ENCODE data around the gene GRAMD2B. TPM values are rescaled to one million over a fixed set of nuclear protein-coding genes. Genes with fewer than 3 reads are reported as not detected.
"Not testable (repeated sequence)": the region's sequence is repeated elsewhere in the genome, so short reads cannot be mapped to it uniquely, and the experiment has no call there.

Gene GRAMD2B
- total and polyA plus RNA-seq, 2 experiments from 2014 or later, result 18.9 to 32.5 TPM

DNA sequence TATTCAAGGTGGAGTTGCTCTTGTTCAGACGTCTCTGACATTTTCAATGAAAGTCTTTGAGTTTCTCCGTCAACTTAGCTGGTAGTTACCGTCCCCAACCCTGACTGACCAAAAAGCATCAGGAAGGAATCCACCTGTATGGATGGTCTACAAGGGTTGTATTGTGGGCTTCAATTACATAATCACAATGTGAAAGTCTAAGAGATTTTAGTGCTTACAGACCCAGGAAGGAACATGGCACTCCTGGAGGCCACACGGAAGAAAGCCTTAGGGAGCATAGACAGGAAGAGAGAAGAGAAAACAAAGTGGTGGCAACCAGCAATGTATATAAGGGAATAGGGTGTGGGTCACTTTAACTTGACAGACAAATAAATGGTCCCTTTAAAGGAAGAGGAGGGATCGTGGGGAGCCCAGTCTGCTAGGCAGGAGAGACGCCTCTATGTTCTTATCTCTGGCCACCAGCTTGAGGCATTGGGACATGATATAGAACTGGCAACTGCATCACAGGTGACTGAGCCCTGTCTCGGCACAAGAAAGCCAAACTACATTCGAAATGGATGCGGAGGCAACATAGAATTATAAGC is 91.4 kb downstream of the GRAMD2B start:
- H3K4me2 ChIP-seq, result no peak overlapping the region
- no peaks in the 10 kb centered on the region for H3K79me2 ChIP-seq
- no peaks in the 10 kb centered on the region for H3K36me3 ChIP-seq (replicated peaks; ENCODE audit: insufficient read depth, low read depth)
- 81% methylated on average over 9 of the region's 9 CpGs for WGBS (ENCODE audit: low lambda C conversion rate, missing lambda C conversion rate)
- H3K27me3 ChIP-seq, result no peaks in the 10 kb centered on the region
- H3K9me3 ChIP-seq (ENCODE audit: low read depth), result no peaks in the 10 kb centered on the region
- no peaks in the 10 kb centered on the region for H4K20me1 ChIP-seq (ENCODE audit: insufficient read depth, poor library complexity, severe bottlenecking)
- no peaks in the 10 kb centered on the region for H3K9me2 ChIP-seq (replicated peaks; ENCODE audit: insufficient read depth)
- no peak overlapping the region for H3K4me3 ChIP-seq
- TF ChIP-seq CTCF (IDR thresholded peaks at IDR 0.05; ENCODE audit: poor library complexity) (no peak), EZH2 (IDR thresholded peaks at IDR 0.05; ENCODE audit: borderline replicate concordance) (no peak), EZH2phosphoT487 (IDR thresholded peaks at IDR 0.05; ENCODE audit: low read depth, severe bottlenecking, unreplicated experiment) (no peak)
- peaks cover 3% of the 10 kb centered on the region for H3K4me1 ChIP-seq (ENCODE audit: insufficient read depth)
- H2AFZ ChIP-seq, result no peak overlapping the region
- no peak for DNase-seq (ENCODE audit: low spot score)
- no peak overlapping the region for H3K27ac ChIP-seq

- Histone ChIP-seq H3K4me3 (no peak overlapping the region), H3K4me2 (no peak overlapping the region), H3K4me1 (ENCODE audit: insufficient read depth) (peaks cover 9% of the 10 kb centered on the region), H3K9me2 (replicated peaks; ENCODE audit: insufficient read depth) (no peaks in the 10 kb centered on the region), H2AFZ (no peak overlapping the region), H4K20me1 (ENCODE audit: insufficient read depth, poor library complexity, severe bottlenecking) (no peaks in the 10 kb centered on the region), H3K9me3 (ENCODE audit: low read depth) (no peaks in the 10 kb centered on the region), H3K79me2 (no peaks in the 10 kb centered on the region), H3K27me3 (no peaks in the 10 kb centered on the region), H3K36me3 (replicated peaks; ENCODE audit: insufficient read depth, low read depth) (no peaks in the 10 kb centered on the region), H3K27ac (no peak overlapping the region)
- DNase-seq (ENCODE audit: low spot score), result no peak
- TF ChIP-seq CTCF (IDR thresholded peaks at IDR 0.05; ENCODE audit: poor library complexity), result no peak
- no peak for TF ChIP-seq EZH2 (IDR thresholded peaks at IDR 0.05; ENCODE audit: borderline replicate concordance)
Observed at GRCh38 chr5:126515337-126515736, 92.1 kb downstream of the GRAMD2B start.

GRCh38 chr5:126516133-126516532 is 92.9 kb downstream of the GRAMD2B start:
- 50% methylated on average over 1 of the region's 1 CpG for WGBS (ENCODE audit: low lambda C conversion rate, missing lambda C conversion rate)
- H4K20me1 ChIP-seq (ENCODE audit: insufficient read depth, poor library complexity, severe bottlenecking), result no peaks in the 10 kb centered on the region
- DNase-seq (ENCODE audit: low spot score), result peak; percentile 38
- H3K27me3 ChIP-seq, result no peaks in the 10 kb centered on the region
- H3K4me2 ChIP-seq, result no peak overlapping the region
- H3K9me2 ChIP-seq (replicated peaks; ENCODE audit: insufficient read depth), result no peaks in the 10 kb centered on the region
- no peaks in the 10 kb centered on the region for H3K9me3 ChIP-seq (ENCODE audit: low read depth)
- H3K27ac ChIP-seq, result no peak overlapping the region
- no peaks in the 10 kb centered on the region for H3K79me2 ChIP-seq
- no peak overlapping the region for H2AFZ ChIP-seq
- no peak for TF ChIP-seq CTCF (IDR thresholded peaks at IDR 0.05; ENCODE audit: poor library complexity)
- no peaks in the 10 kb centered on the region for H3K36me3 ChIP-seq (replicated peaks; ENCODE audit: insufficient read depth, low read depth)
- no peak overlapping the region for H3K4me3 ChIP-seq
- peaks cover 12% of the 10 kb centered on the region for H3K4me1 ChIP-seq (ENCODE audit: insufficient read depth)

GRCh38 chr5:126516852-126517251 is 93.6 kb downstream of the GRAMD2B start:
- H3K27me3 ChIP-seq, result no peaks in the 10 kb centered on the region
- H3K4me3 ChIP-seq, result no peak overlapping the region
- no peaks in the 10 kb centered on the region for H3K9me2 ChIP-seq (replicated peaks; ENCODE audit: insufficient read depth)
- no peak for DNase-seq (ENCODE audit: low spot score)
- H3K36me3 ChIP-seq (replicated peaks; ENCODE audit: insufficient read depth, low read depth), result no peaks in the 10 kb centered on the region
- no peaks in the 10 kb centered on the region for H3K9me3 ChIP-seq (ENCODE audit: low read depth)
- no peak overlapping the region for H2AFZ ChIP-seq
- no peaks in the 10 kb centered on the region for H3K79me2 ChIP-seq
- TF ChIP-seq EZH2 (IDR thresholded peaks at IDR 0.05; ENCODE audit: borderline replicate concordance), result no peak
- H3K4me1 ChIP-seq (ENCODE audit: insufficient read depth), result peaks cover 12% of the 10 kb centered on the region
- H4K20me1 ChIP-seq (ENCODE audit: insufficient read depth, poor library complexity, severe bottlenecking), result no peaks in the 10 kb centered on the region
- no peak overlapping the region for H3K4me2 ChIP-seq
- H3K27ac ChIP-seq, result no peak overlapping the region

DNA sequence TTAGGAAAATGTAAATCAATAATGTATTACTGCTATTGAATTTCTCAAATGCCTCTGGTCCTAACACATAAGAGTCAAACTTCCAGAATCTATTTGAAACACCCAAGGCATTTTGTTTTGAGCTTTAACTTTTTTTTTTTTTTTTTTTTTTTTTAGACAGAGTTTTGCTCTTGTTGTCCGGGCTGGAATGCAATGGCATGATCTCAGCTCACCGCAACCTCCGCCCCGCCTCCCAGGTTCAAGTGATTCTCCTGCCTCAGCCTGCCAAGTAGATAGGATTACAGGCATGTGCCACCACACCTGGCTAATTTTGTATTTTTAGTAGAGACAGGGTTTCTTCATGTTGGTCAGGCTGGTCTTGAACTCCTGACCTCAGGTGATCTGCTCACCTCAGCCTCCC is 96.0 kb downstream of the GRAMD2B start:
- WGBS (ENCODE audit: low lambda C conversion rate, missing lambda C conversion rate), result 80% methylated on average over 4 of the region's 4 CpGs

More for the DNA sequence above, 96.0 kb downstream of the GRAMD2B start:
- H3K9me2 ChIP-seq (replicated peaks; ENCODE audit: insufficient read depth); H3K27me3 ChIP-seq; H3K4me3 ChIP-seq; H4K20me1 ChIP-seq (ENCODE audit: insufficient read depth, poor library complexity, severe bottlenecking); H2AFZ ChIP-seq; H3K79me2 ChIP-seq; DNase-seq (ENCODE audit: low spot score); H3K36me3 ChIP-seq (replicated peaks; ENCODE audit: insufficient read depth, low read depth); H3K9me3 ChIP-seq (ENCODE audit: low read depth): not testable (repeated sequence)
- Histone ChIP-seq H3K4me2 (peak overlapping the region; percentile 61), H3K27ac (peak overlapping the region; percentile 55), H3K4me1 (ENCODE audit: insufficient read depth) (peaks cover 12% of the 10 kb centered on the region)
